D721Med (cell line): Measurements from ENCODE around the gene ANK3.

ENCODE experiments used
- DNase-seq: peaks from one replicate; pipeline ENCODE4 v3.0.0; 2011; ENCODE audit warnings: low spot score; ENCODE audit not compliant: insufficient read length
- FAIRE-seq: peaks from 2 replicates; lab custom pipeline; 2011; peaks lifted over from hg19 to GRCh38; lab: Jason Lieb, UNC
- CTCF ChIP-seq: IDR thresholded peaks from 2 replicates; pipeline ENCODE4 v1.5.1; 2012; ENCODE audit warnings: mild to moderate bottlenecking, control low read depth; ENCODE audit not compliant: insufficient read depth; ENCODE audit errors: missing control alignments

The ANK3 gene

GRCh38 chr10:60192946-60193345 is 196.7 kb downstream of the ANK3 start:
- no peak for FAIRE-seq
- no peak for TF ChIP-seq CTCF
- DNase-seq: no peak

- no peak for TF ChIP-seq CTCF
- FAIRE-seq: no peak
Measured at GRCh38 chr10:60189861-60190475, 199.7 kb downstream of the ANK3 start.

GRCh38 chr10:60188548-60188947 is 201.1 kb downstream of the ANK3 start:
- no peak for DNase-seq
- TF ChIP-seq CTCF: no peak
- FAIRE-seq: no peak

More at GRCh38 chr10:60189861-60190475, 199.7 kb downstream of the ANK3 start:
- DNase-seq: no peak

- FAIRE-seq: no peak
- no peak for DNase-seq
- TF ChIP-seq CTCF: no peak
Measured at GRCh38 chr10:60187691-60188090, 202.0 kb downstream of the ANK3 start.

- FAIRE-seq (no peak), DNase-seq (no peak)
- TF ChIP-seq CTCF: no peak
Measured at GRCh38 chr10:60186315-60187071, 203.2 kb downstream of the ANK3 start.

GRCh38 chr10:60185421-60185820 is 204.3 kb downstream of the ANK3 start:
- DNase-seq (no peak), FAIRE-seq (no peak)
- no peak for TF ChIP-seq CTCF

- DNase-seq (no peak), FAIRE-seq (no peak)
- no peak for TF ChIP-seq CTCF
Measured at GRCh38 chr10:60182691-60183090, 207.0 kb downstream of the ANK3 start.
